HepG2 (cell line): ENCODE measurements around the gene ZBTB46. TPM values are rescaled to one million over a fixed set of nuclear protein-coding genes. Genes with fewer than 3 reads are reported as not detected.

Experiments used
- ARHGAP35 ChIP-seq: sonication (generic); formaldehyde crosslinking; IDR thresholded peaks from 2 replicates; pipeline ENCODE4 v1.9.0; 2022; ENCODE audit warnings: mild to moderate bottlenecking, inconsistent platforms, moderate library complexity, missing genetic modification reagents, borderline replicate concordance
- DNMT3B ChIP-seq: conservative IDR thresholded peaks from 2 replicates; pipeline ENCODE4 v1.6.1; 2016; ENCODE audit warnings: missing biosample characterization, control low read depth
- FOSL2 ChIP-seq: sonication (generic); formaldehyde crosslinking; IDR thresholded peaks from 2 replicates; pipeline ENCODE4 v1.4.0; 2020; ENCODE audit warnings: missing genetic modification reagents
- HDAC2 ChIP-seq: sonication (generic); formaldehyde crosslinking; IDR thresholded peaks from 2 replicates; pipeline ENCODE4 v1.4.0; 2020; ENCODE audit warnings: missing genetic modification reagents
- HDAC6 ChIP-seq: fragments of 200-600 bp; sonication (generic); IDR thresholded peaks from 2 replicates; pipeline ENCODE4 v1.7.0; 2017; ENCODE audit warnings: mild to moderate bottlenecking, antibody characterized with exemption, low read length, low read depth
- MBNL3 ChIP-seq: fragments of 250-450 bp; sonication (Bioruptor Pico); conservative IDR thresholded peaks from 2 replicates; pipeline ENCODE4 v1.8.0; 2022; ENCODE audit warnings: mild to moderate bottlenecking, inconsistent platforms
- PCBP2 ChIP-seq: fragments of 200-400 bp; formaldehyde crosslinking; optimal IDR thresholded peaks from 2 replicates; pipeline ENCODE3; 2018; ENCODE audit warnings: low read length, low read depth; ENCODE audit not compliant: poor library complexity, severe bottlenecking
- POLR2AphosphoS5 ChIP-seq: IDR thresholded peaks from 2 replicates; pipeline ENCODE4 v1.6.1; 2012; ENCODE audit warnings: low read depth, low read length
- SKI ChIP-seq: fragments of 450-650 bp; IDR thresholded peaks from one replicate; pipeline ENCODE4 v1.6.1; 2018; ENCODE audit warnings: mild to moderate bottlenecking; ENCODE audit not compliant: partially characterized antibody
- SP2 ChIP-seq: sonication (generic); formaldehyde crosslinking; IDR thresholded peaks from 2 replicates; pipeline ENCODE4 v1.5.1; 2020; ENCODE audit warnings: mild to moderate bottlenecking, missing genetic modification reagents
- U2AF2 ChIP-seq: fragments of 200-400 bp; formaldehyde crosslinking; IDR thresholded peaks from 2 replicates; pipeline ENCODE4 v1.6.1; 2017; ENCODE audit warnings: low read depth, mild to moderate bottlenecking, low read length
- YY1 ChIP-seq: IDR thresholded peaks from 2 replicates; pipeline ENCODE4 v1.6.1; 2011; ENCODE audit warnings: low read length, low read depth, moderate library complexity, mild to moderate bottlenecking; ENCODE audit not compliant: insufficient read depth, insufficient replicate concordance
- ZBTB38 ChIP-seq: sonication (generic); formaldehyde crosslinking; IDR thresholded peaks from 2 replicates; pipeline ENCODE4 v1.5.1; 2020; ENCODE audit warnings: mild to moderate bottlenecking, missing genetic modification reagents
- ZBTB42 ChIP-seq: sonication (generic); formaldehyde crosslinking; IDR thresholded peaks from 2 replicates; pipeline ENCODE4 v1.5.0; 2020; ENCODE audit warnings: mild to moderate bottlenecking, missing genetic modification reagents
- ZFP37 ChIP-seq: sonication (generic); formaldehyde crosslinking; IDR thresholded peaks from 2 replicates; pipeline ENCODE4 v1.4.0; 2020; ENCODE audit warnings: missing genetic modification reagents, borderline replicate concordance
- ZIK1 ChIP-seq: sonication (generic); formaldehyde crosslinking; IDR thresholded peaks from 2 replicates; pipeline ENCODE4 v1.5.0; 2020; ENCODE audit warnings: mild to moderate bottlenecking, low read depth, missing genetic modification reagents, borderline replicate concordance
- ZNF296 ChIP-seq: sonication (generic); formaldehyde crosslinking; conservative IDR thresholded peaks from 2 replicates; pipeline ENCODE4 v1.5.0; 2020; ENCODE audit warnings: mild to moderate bottlenecking, missing genetic modification reagents
- ZNF343 ChIP-seq: sonication (generic); formaldehyde crosslinking; IDR thresholded peaks from 2 replicates; pipeline ENCODE4 v1.4.0; 2020; ENCODE audit warnings: mild to moderate bottlenecking, missing genetic modification reagents
- ZNF552 ChIP-seq: sonication (generic); formaldehyde crosslinking; IDR thresholded peaks from 2 replicates; pipeline ENCODE4 v1.9.0; 2022; ENCODE audit warnings: missing genetic modification reagents, mild to moderate bottlenecking, borderline replicate concordance
- ZNF652 ChIP-seq: IDR thresholded peaks from 2 replicates; pipeline ENCODE4 v1.6.1; 2016; ENCODE audit warnings: low read depth, borderline replicate concordance
- ZNF749 ChIP-seq: sonication (generic); formaldehyde crosslinking; IDR thresholded peaks from 2 replicates; pipeline ENCODE4 v1.8.0; 2022; ENCODE audit warnings: mild to moderate bottlenecking, missing genetic modification reagents, moderate library complexity, borderline replicate concordance
- ZNF776 ChIP-seq: sonication (generic); formaldehyde crosslinking; IDR thresholded peaks from 2 replicates; pipeline ENCODE4 v1.4.0; 2020; ENCODE audit warnings: mild to moderate bottlenecking, missing genetic modification reagents
- polyA plus RNA-seq, 8 experiments: library from polyadenylated mRNA; depleted of rRNA in 3 of 8; stranded (reverse) in 7 of 8; unstranded in 1 of 8; fragments of >200 nt; fragmentation: Illumina TruSeq in 4 of 8; extraction: Trizol in 4 of 8; gene quantifications; 2 replicates each; pipeline versions ENCODE4 v1.2.1 to v1.2.3, GENCODE V29; 2011 to 2016; ENCODE audit warnings: low read depth in 4 of 8, missing spikeins in 1 of 8, mixed read lengths in 1 of 8; ENCODE audit not compliant: insufficient read depth in 1 of 8
- total RNA-seq, 5 experiments: library from RNA; depleted of rRNA; stranded (reverse); fragments of >200 nt; fragmentation: Illumina TruSeq; extraction: Trizol; gene quantifications; 2 replicates each; pipeline ENCODE4 v1.2.3, GENCODE V29; 2016; ENCODE audit warnings: low read depth in 1 of 5
- TF ChIP-seq, protein P1 (sequence below): sonication (generic); formaldehyde crosslinking; IDR thresholded peaks from 2 replicates; pipeline ENCODE4 v1.4.0; 2020; ENCODE audit warnings: mild to moderate bottlenecking, missing genetic modification reagents
- TF ChIP-seq, protein P2 (sequence below): sonication (generic); formaldehyde crosslinking; IDR thresholded peaks from 2 replicates; pipeline ENCODE4 v1.8.0; 2022; ENCODE audit warnings: missing genetic modification reagents, low read depth, mild to moderate bottlenecking, borderline replicate concordance
- TF ChIP-seq, protein P3 (sequence below): sonication (generic); formaldehyde crosslinking; IDR thresholded peaks from 2 replicates; pipeline ENCODE4 v1.5.0; 2020; ENCODE audit warnings: mild to moderate bottlenecking, missing genetic modification reagents, moderate library complexity
- TF ChIP-seq, protein P4 (sequence below): sonication (generic); formaldehyde crosslinking; IDR thresholded peaks from 2 replicates; pipeline ENCODE4 v1.5.0; 2020; ENCODE audit warnings: missing genetic modification reagents, mild to moderate bottlenecking, borderline replicate concordance

The ZBTB46 gene
- total and polyA plus RNA-seq, 2 of the 13 experiments (the other 11 are each of a cell fraction or from before 2014, with no cell fraction given), result 1.6 to 13.5 TPM

DNA sequence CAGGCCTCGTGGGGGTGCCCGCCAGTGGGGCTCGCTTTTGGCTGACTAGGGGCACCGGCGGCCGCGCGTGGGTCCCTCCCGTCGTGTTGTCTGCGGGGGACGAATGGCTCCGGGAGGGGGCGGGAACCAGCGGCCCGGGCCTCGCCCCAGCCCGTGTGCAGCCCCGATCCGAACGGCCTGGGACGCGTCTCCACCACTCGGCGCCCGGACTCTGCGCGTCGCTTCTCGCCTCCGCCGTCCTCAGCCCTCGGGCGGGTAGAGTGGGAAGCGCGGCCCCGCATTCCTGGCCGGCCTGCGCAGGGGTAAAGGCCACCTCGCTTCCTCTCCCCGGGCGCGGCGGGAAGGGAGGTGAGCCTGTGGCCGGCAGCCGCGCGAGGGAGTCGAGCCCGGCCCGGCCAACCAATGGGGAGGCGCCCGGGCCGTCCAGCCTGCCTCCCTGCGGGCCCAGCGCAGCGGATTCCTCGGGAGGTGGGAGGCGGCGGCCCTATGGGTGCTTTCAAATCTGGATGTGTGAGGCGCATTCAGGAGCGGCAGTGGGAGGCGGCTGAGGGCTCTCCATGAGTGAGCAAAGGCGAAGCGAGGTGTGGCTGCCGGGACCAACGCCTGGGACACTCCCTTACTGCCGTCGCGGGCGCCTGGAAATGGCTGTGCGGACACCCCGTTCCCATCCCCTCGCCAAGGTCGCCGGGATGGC is 1.1 kb upstream of the ZBTB46 start (continued):
- TF ChIP-seq, protein P1, sequence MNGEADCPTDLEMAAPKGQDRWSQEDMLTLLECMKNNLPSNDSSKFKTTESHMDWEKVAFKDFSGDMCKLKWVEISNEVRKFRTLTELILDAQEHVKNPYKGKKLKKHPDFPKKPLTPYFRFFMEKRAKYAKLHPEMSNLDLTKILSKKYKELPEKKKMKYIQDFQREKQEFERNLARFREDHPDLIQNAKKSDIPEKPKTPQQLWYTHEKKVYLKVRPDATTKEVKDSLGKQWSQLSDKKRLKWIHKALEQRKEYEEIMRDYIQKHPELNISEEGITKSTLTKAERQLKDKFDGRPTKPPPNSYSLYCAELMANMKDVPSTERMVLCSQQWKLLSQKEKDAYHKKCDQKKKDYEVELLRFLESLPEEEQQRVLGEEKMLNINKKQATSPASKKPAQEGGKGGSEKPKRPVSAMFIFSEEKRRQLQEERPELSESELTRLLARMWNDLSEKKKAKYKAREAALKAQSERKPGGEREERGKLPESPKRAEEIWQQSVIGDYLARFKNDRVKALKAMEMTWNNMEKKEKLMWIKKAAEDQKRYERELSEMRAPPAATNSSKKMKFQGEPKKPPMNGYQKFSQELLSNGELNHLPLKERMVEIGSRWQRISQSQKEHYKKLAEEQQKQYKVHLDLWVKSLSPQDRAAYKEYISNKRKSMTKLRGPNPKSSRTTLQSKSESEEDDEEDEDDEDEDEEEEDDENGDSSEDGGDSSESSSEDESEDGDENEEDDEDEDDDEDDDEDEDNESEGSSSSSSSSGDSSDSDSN (CRISPR knock-in tag), result peak; percentile 99
- TF ChIP-seq PCBP2 (no peak), POLR2AphosphoS5 (no peak), U2AF2 (no peak), SP2 (no peak), ZNF296 (CRISPR knock-in tag) (no peak), SKI (no peak), MBNL3 (no peak), HDAC6 (no peak), YY1 (no peak), ZNF343 (CRISPR knock-in tag) (0 out of 2 replicates have a peak, but pooled peaks have one; percentile 70), FOSL2 (CRISPR knock-in tag) (no peak; the same call in 1 of the 2 replicates), ZNF749 (CRISPR knock-in tag) (no peak), HDAC2 (CRISPR knock-in tag) (peak; percentile 22), ZBTB38 (CRISPR knock-in tag) (peak; percentile 71; the same call in 1 of the 2 replicates), ARHGAP35 (CRISPR knock-in tag) (peak; percentile 74; the same call in 1 of the 2 replicates), ZBTB42 (CRISPR knock-in tag) (peak; percentile 90; the same call in 1 of the 2 replicates), ZIK1 (CRISPR knock-in tag) (no peak), DNMT3B (no peak), ZFP37 (CRISPR knock-in tag) (no peak), ZNF776 (no peak; the same call in 1 of the 2 replicates), ZNF552 (CRISPR knock-in tag) (peak; percentile 54; the same call in 1 of the 2 replicates), ZNF652 (no peak)
- TF ChIP-seq, protein P2, sequence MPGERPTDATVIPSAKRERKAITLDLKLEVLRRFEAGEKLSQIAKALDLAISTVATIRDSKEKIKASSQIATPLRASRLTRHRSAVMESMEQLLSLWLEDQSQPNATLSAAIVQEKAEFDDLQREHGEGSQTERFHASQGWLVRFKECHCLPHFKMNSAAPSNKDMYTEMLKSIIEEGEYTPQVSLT (CRISPR knock-in tag), result no peak; the same call in 1 of the 2 replicates
- TF ChIP-seq, protein P3, sequence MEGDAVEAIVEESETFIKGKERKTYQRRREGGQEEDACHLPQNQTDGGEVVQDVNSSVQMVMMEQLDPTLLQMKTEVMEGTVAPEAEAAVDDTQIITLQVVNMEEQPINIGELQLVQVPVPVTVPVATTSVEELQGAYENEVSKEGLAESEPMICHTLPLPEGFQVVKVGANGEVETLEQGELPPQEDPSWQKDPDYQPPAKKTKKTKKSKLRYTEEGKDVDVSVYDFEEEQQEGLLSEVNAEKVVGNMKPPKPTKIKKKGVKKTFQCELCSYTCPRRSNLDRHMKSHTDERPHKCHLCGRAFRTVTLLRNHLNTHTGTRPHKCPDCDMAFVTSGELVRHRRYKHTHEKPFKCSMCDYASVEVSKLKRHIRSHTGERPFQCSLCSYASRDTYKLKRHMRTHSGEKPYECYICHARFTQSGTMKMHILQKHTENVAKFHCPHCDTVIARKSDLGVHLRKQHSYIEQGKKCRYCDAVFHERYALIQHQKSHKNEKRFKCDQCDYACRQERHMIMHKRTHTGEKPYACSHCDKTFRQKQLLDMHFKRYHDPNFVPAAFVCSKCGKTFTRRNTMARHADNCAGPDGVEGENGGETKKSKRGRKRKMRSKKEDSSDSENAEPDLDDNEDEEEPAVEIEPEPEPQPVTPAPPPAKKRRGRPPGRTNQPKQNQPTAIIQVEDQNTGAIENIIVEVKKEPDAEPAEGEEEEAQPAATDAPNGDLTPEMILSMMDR, result peak; percentile 31
- TF ChIP-seq, protein P4, sequence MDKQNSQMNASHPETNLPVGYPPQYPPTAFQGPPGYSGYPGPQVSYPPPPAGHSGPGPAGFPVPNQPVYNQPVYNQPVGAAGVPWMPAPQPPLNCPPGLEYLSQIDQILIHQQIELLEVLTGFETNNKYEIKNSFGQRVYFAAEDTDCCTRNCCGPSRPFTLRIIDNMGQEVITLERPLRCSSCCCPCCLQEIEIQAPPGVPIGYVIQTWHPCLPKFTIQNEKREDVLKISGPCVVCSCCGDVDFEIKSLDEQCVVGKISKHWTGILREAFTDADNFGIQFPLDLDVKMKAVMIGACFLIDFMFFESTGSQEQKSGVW (CRISPR knock-in tag), result no peak
